ENCODE results near the gene CLNK.

DNA sequence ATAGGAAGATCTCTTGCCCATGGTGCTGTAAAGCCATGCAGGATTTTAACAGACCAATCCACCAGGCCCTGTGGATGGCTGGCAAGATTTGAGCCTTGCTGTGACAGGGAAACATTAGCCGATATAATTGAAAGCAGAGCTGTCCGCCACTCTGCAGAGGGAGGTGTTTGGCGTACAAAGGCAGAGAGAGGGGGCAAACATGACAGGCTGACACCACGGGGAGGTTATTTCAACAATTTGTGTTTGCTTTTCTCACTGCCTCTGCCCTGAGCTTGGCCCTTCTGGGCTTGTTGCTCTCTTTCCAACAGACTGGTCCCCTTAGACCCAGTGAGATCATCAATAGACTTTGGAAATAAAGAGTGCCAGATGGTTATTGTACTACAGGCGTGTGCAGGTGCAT is 59.4 kb downstream of the CLNK start:
- TF ChIP-seq, protein P1, sequence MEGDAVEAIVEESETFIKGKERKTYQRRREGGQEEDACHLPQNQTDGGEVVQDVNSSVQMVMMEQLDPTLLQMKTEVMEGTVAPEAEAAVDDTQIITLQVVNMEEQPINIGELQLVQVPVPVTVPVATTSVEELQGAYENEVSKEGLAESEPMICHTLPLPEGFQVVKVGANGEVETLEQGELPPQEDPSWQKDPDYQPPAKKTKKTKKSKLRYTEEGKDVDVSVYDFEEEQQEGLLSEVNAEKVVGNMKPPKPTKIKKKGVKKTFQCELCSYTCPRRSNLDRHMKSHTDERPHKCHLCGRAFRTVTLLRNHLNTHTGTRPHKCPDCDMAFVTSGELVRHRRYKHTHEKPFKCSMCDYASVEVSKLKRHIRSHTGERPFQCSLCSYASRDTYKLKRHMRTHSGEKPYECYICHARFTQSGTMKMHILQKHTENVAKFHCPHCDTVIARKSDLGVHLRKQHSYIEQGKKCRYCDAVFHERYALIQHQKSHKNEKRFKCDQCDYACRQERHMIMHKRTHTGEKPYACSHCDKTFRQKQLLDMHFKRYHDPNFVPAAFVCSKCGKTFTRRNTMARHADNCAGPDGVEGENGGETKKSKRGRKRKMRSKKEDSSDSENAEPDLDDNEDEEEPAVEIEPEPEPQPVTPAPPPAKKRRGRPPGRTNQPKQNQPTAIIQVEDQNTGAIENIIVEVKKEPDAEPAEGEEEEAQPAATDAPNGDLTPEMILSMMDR (IDR thresholded peaks at IDR 0.05): no peak
- TF ChIP-seq POLR2A (IDR thresholded peaks at IDR 0.05): no peak
